Heart left ventricle (tissue), 13 donors: ENCODE results near the gene ELAVL2.

Source experiments
- POLR2A ChIP-seq, 2 donors: fragments of 450-650 bp; IDR thresholded peaks; one replicate each; pipeline ENCODE4 v1.6.1; 2017; ENCODE audit warnings: antibody characterized with exemption in 2 of 2, mild to moderate bottlenecking in 2 of 2, moderate library complexity in 2 of 2
- TF ChIP-seq, protein P1 (sequence below), 12 donors: fragments of 200-600 bp; sonication (generic) in 4 of 12; IDR thresholded peaks; one replicate each; pipeline versions ENCODE4 v1.5.0 to v1.8.0; 2018 to 2022; ENCODE audit warnings: antibody characterized with exemption in 12 of 12, mild to moderate bottlenecking in 5 of 12
- donor health status: ischemic (EF 13 %, LVEDD 7.1; RV severe dilation, severe dysfunction).
- donor health status: DM: no; HTN: yes; CAD: no.
- donor health status: DM: no; HTN: no; CAD: no.
- donor health status: ischemic (EF 25% LVEDD 6.9; RV normal size, moderate dysfunction).
- donor health status: ischemic (EF 25% LVEDD 5.7; RV mildly dilated, moderate dysfunction).
- donor health status: ischemic (EF 35%, LVEDD 5.7; RV mildly dilated, moderate dysfunction).
- donor health status: nonischemic (EF 11% LVEDD 7.7; RV severe dilation, severe dysfunction).
- donor health status: DM: yes; HTN: yes; CAD: no.
- donor health status: PGD.
- donor health status: ischemic (EF 29% LVEDD 5.4; RV normal size, mild dysfunction).
- donor health status: nonischemic (EF 23%, LVEDD 6.1; RV moderate dilation, normal function).

DNA sequence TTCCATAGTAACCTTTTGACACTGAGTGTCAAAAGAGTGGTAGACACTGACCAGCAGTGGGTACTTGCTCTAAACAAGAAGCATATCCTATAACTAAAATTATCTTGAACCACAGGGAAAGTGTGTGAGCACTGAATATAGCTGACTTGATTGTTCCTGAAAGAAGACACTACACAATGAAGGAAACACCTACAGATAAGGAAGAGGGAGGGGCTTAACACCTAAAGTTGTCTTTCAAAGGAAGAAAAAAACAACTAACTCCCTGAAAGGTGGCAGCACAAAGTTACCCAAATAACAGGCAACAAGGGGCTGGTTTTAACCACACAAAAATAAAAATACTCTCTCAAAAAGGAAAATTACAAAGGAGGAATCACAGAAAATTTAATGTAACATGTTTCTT is 6.6 kb downstream of the ELAVL2 start:
- TF ChIP-seq, protein P1, sequence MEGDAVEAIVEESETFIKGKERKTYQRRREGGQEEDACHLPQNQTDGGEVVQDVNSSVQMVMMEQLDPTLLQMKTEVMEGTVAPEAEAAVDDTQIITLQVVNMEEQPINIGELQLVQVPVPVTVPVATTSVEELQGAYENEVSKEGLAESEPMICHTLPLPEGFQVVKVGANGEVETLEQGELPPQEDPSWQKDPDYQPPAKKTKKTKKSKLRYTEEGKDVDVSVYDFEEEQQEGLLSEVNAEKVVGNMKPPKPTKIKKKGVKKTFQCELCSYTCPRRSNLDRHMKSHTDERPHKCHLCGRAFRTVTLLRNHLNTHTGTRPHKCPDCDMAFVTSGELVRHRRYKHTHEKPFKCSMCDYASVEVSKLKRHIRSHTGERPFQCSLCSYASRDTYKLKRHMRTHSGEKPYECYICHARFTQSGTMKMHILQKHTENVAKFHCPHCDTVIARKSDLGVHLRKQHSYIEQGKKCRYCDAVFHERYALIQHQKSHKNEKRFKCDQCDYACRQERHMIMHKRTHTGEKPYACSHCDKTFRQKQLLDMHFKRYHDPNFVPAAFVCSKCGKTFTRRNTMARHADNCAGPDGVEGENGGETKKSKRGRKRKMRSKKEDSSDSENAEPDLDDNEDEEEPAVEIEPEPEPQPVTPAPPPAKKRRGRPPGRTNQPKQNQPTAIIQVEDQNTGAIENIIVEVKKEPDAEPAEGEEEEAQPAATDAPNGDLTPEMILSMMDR (IDR thresholded peaks at IDR 0.05), result no peak
- no peak for TF ChIP-seq POLR2A (IDR thresholded peaks at IDR 0.05)
